CD4-positive, alpha-beta T cell treated with Interleukin-10 for 1 hour (primary cell): ENCODE results near the gene POLR2J.
"Not testable (repeated sequence)": the region's sequence is repeated elsewhere in the genome, so short reads cannot be mapped to it uniquely, and the experiment has no call there.

Source experiments
- DNase-seq: peaks from one replicate; pipeline ENCODE4 v3.0.0-alpha.2; 2020

POLR2J gene

GRCh38 chr7:102478314-102479208 lies at the start of gene POLR2J:
TSS of gene POLR2J (minus strand) at chr7:102478922. CDS start at chr7:102478860, 62 bp downstream.
- DNase-seq, result peak; percentile 96

DNA sequence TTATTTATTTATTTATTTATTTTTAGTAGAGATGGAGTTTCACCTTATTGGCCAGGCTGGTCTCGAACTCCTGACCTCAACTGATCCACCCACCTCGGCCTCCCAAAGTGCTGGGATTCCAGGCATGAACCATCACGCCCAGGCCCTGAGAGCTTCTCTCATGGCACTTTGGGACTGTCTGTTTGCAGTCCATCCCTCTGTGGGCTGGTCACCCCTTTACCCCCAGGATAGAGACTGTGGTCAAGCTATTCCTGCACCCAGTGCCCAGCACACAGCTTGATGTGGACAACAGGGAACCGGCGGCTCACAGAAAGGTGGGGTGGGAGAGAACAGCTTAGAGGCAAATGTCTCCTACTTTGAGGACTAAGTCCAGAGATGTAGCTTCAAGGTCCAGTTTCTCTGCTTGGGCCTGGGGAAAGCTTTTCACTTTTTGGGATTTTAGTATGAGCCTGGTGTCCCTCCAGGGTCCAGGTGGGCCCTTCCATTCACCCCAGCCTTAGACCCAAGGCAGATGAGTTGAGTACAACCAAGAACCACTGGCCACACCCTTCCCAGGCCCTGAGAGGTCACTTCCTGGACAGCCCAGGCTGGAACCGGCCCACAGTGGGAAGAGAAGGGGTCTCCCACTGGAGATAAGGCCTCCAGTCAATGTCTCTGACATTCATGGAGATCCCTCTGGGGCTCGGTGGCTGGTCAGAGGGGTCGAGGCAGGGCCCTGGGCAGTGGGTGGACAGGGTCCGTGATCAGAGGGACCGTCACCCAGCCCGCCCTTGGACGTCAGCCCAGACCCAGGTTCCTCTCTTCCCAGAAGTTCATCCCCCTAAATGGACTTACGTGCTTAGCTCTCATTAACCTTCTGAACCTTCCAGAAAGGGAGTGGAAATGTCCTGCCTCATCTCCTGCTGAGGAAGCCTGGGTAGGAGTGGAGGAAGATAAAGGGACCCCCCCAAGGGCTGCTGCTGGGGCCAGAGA lies 49.4 kb upstream of the POLR2J start:
- DNase-seq, result not testable (repeated sequence)

DNA sequence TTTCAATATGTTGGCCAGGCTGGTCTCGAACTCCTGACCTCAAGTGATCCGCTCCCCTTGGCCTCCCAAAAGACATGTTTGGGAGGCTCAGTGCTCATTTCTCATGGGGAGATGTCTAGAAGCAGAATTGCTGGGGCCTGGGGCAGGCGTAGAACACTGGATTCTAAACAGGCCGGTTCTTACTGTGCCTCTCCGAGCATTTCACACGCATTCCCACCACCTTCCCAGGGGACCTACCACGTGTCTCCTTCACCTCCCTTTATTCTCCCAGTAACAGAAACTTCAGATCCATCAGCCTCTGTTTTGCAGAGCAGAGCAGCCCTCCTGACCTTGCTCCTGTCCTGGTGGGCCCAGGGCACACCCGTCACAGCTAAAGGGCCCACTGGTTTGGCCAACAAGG lies 48.5 kb upstream of the POLR2J start:
- DNase-seq, result not testable (repeated sequence)

DNA sequence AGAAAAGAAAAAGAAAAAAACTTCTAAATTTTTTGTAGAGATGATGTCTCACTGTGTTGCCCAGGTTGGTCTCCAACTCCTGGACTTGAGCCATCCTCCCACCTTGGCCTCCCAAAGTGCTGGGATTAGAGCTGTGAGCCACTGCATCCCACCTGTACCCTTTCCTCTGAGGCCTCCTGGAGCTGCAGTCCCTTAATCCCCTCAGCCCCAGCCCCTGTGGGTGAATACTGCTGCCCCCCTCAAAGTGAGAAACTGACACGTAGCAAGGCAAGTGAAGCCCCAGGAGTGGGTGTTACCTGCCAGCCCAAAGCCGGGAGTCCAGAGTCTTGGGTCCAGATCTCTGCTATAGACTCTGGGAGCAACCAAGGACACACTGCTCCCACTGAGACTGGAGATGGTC lies 46.1 kb upstream of the POLR2J start:
- DNase-seq, result not testable (repeated sequence)

- DNase-seq, result not testable (repeated sequence)
Observed at GRCh38 chr7:102520797-102521196, 42.1 kb upstream of the POLR2J start.

DNA sequence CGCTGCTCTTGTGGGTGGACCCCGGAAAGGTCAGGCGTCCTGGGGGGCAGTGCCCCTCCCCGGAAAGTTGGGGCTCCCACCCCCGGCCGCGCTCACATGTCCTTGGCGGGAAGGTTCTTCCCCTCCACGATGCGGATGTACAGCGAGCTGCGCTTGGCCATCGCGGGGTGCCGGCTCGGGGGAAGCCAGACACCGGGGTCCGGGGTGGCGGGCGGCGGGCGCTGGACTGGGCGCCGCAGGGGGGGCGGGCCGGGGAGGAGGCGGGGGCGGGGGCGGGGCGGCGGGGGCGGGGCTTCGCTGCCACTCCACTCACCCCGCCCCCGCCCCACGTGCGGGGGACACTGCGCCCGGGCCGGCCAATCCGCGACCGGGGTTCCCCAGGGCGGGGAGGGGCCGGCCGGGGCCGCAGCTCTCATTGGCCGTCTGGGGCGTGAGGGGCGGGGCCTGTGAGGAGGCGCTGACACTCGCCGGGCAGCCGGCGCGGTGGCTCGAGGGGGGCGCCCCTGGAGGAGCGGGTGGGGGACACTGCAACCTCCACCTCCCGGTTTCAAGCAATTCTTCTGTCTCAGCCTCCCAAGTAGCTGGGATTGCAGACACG lies 38.9 kb upstream of the POLR2J start, which contains the start of gene RASA4B:
RASA4B (minus strand) TSS at position 228 of the 598 bp plus-strand sequence; CDS start at position 161, 67 bp downstream.
- peak; percentile 47 for DNase-seq

DNA sequence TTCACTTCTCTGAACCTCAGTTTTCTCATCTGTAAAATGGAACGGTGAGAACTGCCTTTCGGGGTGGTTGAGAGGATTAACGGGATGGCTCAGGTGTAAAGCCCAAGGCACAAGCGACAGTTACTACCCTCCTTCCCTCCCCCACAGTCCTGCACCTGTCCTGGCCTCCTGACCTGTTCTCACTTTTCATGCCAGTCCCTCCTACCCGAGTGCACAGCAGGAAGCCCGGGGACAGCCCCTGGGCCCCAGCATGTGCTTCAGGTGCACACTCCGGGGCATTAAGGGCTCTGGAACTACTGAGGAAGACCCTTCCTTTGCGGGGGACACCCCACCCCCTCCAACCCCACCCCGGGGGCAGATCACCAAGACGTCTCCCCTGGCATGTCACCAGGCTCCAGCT lies 38.2 kb upstream of the POLR2J start:
- DNase-seq, result not testable (repeated sequence)

DNA sequence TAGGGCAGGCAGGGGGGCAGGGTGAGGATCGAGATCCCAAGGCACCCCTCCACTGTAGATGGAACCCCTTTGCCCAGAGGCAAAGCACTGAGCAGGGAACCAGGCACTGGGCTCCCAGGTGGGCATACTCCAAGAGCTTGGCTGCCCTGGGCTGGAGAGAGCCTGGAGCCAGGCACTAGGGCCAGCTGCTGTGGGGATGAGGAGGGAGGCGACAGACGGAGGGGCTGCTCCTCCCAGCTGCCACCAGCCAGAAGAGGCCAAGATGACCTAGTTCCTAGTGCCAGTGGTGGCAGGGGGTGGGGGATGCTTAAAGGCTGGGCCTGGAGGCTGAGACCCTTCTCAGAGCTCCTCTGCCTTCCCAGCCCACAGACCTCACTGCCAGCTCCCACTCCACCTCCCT lies 37.2 kb upstream of the POLR2J start:
- DNase-seq, result not testable (repeated sequence)

DNA sequence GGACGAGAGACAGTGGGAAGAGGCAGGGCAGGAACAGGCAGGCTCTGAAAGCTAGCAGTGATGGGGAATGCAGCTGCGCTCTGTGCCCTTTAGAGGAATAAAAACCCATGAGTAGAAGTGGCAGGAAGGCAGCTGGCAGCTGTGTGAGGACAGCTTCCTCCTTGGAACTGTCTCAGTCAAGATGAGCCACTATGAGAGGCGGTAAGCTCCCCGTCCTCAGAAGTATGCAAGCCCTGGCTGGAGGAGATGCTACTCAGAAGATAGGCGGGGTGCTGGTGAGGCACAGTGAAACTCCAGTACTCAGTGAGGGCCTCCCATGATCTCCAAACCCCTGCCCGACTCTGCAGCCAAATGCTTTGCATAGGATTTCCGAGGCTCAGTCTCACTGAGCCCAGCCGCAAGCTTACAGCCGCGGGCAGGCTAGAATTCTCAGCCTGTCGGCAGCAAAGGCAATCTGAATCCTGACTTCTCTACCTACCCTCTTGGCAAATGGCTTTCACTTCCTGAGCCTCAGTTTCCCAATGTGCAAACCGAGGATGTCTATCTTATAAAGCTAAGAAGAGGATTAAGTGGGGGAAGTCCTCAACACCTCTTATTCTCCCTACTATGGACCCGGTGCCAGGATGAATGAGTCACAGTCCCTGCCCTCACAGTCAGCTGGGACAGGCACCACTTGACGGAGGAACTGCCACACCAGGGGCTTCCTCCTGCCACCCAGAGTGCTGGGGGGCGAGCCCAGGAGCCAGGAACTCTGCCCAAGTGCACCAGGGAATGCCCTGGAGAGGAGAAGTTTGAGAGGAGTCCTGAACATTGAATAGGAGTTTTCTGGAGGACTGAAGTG lies 36.4 kb upstream of the POLR2J start:
- DNase-seq, result not testable (repeated sequence)

- DNase-seq, result peak; percentile 29
Observed at GRCh38 chr7:102512642-102513221, 34.0 kb upstream of the POLR2J start.

- DNase-seq, result not testable (repeated sequence)
Observed at GRCh38 chr7:102511860-102512522, 33.3 kb upstream of the POLR2J start.

DNA sequence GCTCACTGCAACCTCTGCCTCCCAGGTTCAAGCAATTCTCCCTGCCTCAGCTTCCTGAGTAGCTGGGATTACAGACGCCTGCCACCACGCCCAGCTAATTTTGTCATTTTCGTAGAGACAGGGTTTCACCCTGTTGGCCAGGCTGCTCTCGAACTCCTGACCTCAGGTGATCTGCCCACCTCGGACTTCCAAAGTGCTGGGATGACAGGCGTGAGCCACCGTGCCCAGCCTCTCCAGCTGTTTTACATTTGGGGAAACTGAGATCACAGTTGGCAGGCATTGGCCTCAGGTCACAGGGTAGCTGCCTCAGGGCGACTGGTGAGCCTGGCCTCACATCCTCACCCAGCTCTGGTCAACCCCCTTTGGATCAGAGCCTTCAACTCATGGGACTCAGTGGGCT lies 31.9 kb upstream of the POLR2J start:
- not testable (repeated sequence) for DNase-seq

DNA sequence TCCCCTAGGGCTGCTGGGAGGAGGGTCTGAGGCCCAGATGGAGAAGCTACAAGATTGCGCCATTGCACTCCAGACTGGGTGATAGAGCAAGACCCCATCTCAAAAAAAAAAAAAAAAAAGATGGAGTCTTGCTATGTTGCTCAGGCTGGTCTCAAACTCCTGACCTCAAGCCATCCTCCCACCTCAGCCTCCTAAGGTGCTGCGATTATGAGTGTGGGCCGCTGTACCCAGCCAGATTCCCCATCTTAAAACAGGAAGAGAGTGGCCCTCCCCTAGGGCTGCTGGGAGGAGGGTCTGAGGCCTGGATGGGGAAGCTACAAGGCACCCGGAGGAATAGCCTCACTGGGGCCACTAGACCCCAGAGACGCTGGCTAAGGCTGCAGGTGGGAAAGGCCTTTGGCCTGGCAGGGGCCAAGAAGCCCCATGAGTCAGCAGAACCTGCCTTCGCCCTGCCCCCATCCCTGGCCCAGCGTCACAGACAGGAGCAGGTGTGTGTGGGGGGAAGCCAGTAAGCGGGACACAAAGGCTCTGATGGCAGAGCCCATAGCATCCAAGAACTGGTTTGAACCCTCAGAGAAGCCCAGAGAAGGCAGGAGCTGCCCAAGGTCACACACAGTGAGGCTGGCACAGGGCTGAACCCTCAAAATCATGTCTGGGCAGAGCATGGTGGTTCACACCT lies 28.8 kb upstream of the POLR2J start:
- DNase-seq, result not testable (repeated sequence)

- DNase-seq, result not testable (repeated sequence)
Observed at GRCh38 chr7:102505298-102506185, 26.8 kb upstream of the POLR2J start.

DNA sequence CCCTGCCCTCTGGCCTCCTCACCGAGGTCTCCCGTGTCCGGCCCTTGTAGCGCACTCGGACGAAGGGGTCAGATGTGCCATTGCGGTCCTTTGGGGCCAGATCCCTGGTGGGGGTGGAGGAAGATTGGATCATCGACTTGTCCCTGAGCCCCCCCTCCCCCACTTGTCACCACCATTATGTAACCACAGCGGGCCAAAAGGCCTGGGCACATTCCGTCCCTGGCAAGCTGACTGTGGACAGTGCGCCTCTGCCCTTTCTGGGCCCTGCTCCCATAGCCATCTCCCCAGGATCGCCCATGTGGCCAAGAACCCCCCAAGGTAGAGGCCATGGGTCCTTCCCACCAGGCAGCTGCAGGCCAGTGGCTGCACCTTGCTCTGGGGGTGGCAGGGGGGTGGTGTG lies 24.4 kb upstream of the POLR2J start:
- not testable (repeated sequence) for DNase-seq

GRCh38 chr7:102498321-102498720 lies 19.6 kb upstream of the POLR2J start:
- DNase-seq, result not testable (repeated sequence)

GRCh38 chr7:102497308-102497707 lies 18.6 kb upstream of the POLR2J start:
- DNase-seq, result not testable (repeated sequence)

DNA sequence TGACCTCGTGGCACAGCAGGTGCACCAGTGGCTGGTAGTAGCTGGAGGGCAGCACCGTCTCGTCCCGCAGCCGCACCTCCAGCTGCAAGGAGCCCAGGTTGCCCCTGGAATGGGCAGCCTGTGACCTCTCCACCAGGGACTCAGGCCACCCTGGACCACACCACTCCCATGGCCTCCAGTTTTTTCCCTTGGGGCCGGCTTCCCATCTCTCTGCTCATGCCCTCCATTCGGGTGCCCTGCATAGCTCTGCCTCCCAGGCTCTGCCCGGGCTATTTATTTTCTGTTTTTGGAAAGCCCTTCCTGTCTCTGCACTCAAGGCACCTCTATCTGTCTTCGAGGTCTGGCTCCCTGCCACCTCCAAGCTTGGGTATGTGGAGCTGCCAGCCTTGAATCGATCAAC lies 18.1 kb upstream of the POLR2J start:
- not testable (repeated sequence) for DNase-seq
